ENCODE measurements around the gene MISFA. TPM values are rescaled to one million over a fixed set of nuclear protein-coding genes. Genes with fewer than 3 reads are reported as not detected.

The MISFA gene
- total and polyA plus RNA-seq, 2 experiments from 2014 or later: 5.1 TPM; not detected in 1

- Mint-ChIP-seq H3K4me1 (peaks cover 6% of the 10 kb centered on the region; the same call in 2 of the 3 replicates), H3K9me3 (no peaks in the 10 kb centered on the region), H3K27me3 (ENCODE audit: insufficient read depth, low read depth, poor library complexity) (peaks cover 3% of the 10 kb centered on the region), H3K36me3 (ENCODE audit: low read depth) (0 out of 3 replicates have a peak, but pooled peaks cover 3% of the 10 kb centered on the region), H3K27ac (no peak overlapping the region), H3K4me3 (no peak overlapping the region)
- no peaks in the 10 kb centered on the region for H3F3A ChIP-seq (replicated peaks; ENCODE audit: low read depth)
- no peak overlapping the region for H3K4me2 ChIP-seq
- H3K79me2 ChIP-seq (replicated peaks; ENCODE audit: insufficient read depth): no peaks in the 10 kb centered on the region
- no peaks in the 10 kb centered on the region for H3K36me3 ChIP-seq (ENCODE audit: insufficient read depth)
- H3K4me3 ChIP-seq: no peak overlapping the region
- no peak for DNase-seq (ENCODE audit: low spot score)
- no peaks in the 10 kb centered on the region for H3K9me2 ChIP-seq (ENCODE audit: insufficient read depth)
- TF ChIP-seq, protein P1, sequence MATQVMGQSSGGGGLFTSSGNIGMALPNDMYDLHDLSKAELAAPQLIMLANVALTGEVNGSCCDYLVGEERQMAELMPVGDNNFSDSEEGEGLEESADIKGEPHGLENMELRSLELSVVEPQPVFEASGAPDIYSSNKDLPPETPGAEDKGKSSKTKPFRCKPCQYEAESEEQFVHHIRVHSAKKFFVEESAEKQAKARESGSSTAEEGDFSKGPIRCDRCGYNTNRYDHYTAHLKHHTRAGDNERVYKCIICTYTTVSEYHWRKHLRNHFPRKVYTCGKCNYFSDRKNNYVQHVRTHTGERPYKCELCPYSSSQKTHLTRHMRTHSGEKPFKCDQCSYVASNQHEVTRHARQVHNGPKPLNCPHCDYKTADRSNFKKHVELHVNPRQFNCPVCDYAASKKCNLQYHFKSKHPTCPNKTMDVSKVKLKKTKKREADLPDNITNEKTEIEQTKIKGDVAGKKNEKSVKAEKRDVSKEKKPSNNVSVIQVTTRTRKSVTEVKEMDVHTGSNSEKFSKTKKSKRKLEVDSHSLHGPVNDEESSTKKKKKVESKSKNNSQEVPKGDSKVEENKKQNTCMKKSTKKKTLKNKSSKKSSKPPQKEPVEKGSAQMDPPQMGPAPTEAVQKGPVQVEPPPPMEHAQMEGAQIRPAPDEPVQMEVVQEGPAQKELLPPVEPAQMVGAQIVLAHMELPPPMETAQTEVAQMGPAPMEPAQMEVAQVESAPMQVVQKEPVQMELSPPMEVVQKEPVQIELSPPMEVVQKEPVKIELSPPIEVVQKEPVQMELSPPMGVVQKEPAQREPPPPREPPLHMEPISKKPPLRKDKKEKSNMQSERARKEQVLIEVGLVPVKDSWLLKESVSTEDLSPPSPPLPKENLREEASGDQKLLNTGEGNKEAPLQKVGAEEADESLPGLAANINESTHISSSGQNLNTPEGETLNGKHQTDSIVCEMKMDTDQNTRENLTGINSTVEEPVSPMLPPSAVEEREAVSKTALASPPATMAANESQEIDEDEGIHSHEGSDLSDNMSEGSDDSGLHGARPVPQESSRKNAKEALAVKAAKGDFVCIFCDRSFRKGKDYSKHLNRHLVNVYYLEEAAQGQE (IDR thresholded peaks at IDR 0.05; ENCODE audit: unreplicated experiment): no peak
- no peak for TF ChIP-seq EZH2 (IDR thresholded peaks at IDR 0.05; ENCODE audit: low read depth, unreplicated experiment)
- no peaks in the 10 kb centered on the region for H3K27me3 ChIP-seq (ENCODE audit: insufficient read depth)
- H2AFZ ChIP-seq: no peak overlapping the region
- H3K4me1 ChIP-seq (ENCODE audit: insufficient read depth): peaks cover 9% of the 10 kb centered on the region
- H3K27ac ChIP-seq (ENCODE audit: low read depth): no peak overlapping the region
- no peaks in the 10 kb centered on the region for H4K20me1 ChIP-seq (replicated peaks; ENCODE audit: insufficient read depth)
- ATAC-seq: no peak
Observed at GRCh38 chr11:18567081-18567480, 32.5 kb upstream of the MISFA start.

GRCh38 chr11:18575361-18575760 lies 24.2 kb upstream of the MISFA start:
- H3K4me3 Mint-ChIP-seq: no peak overlapping the region
- H3K36me3 ChIP-seq (ENCODE audit: insufficient read depth): no peaks in the 10 kb centered on the region
- peaks cover 5% of the 10 kb centered on the region; the same call in 1 of the 2 replicates for H3K4me1 ChIP-seq (ENCODE audit: insufficient read depth)
- no peak overlapping the region for H2AFZ ChIP-seq
- H3K36me3 Mint-ChIP-seq (ENCODE audit: low read depth): peaks cover 3% of the 10 kb centered on the region; the same call in 2 of the 3 replicates
- no peaks in the 10 kb centered on the region for H3K79me2 ChIP-seq (replicated peaks; ENCODE audit: insufficient read depth)
- H3K4me3 ChIP-seq: no peak overlapping the region
- no peak overlapping the region for H3K4me2 ChIP-seq
- no peaks in the 10 kb centered on the region for H3K9me2 ChIP-seq (ENCODE audit: insufficient read depth)
- H3K27me3 Mint-ChIP-seq (ENCODE audit: insufficient read depth, low read depth, poor library complexity): peaks cover 5% of the 10 kb centered on the region
- DNase-seq (ENCODE audit: low spot score) (no peak), ATAC-seq (no peak)
- H3K4me1 Mint-ChIP-seq: peaks cover 3% of the 10 kb centered on the region; the same call in 1 of the 3 replicates
- H3K9me3 Mint-ChIP-seq: no peaks in the 10 kb centered on the region
- H4K20me1 ChIP-seq (replicated peaks; ENCODE audit: insufficient read depth): no peaks in the 10 kb centered on the region
- H3K27ac ChIP-seq (ENCODE audit: low read depth): no peak overlapping the region
- no peak overlapping the region for H3K27ac Mint-ChIP-seq
- no peaks in the 10 kb centered on the region for H3F3A ChIP-seq (replicated peaks; ENCODE audit: low read depth)
- H3K27me3 ChIP-seq (ENCODE audit: insufficient read depth): no peaks in the 10 kb centered on the region
- no peak for TF ChIP-seq ZNF114 (CRISPR knock-in tag; IDR thresholded peaks at IDR 0.05)
- TF ChIP-seq NANOG (IDR thresholded peaks at IDR 0.05; ENCODE audit: borderline replicate concordance): no peak
- no peak for TF ChIP-seq ZNF331 (CRISPR knock-in tag; IDR thresholded peaks at IDR 0.05; ENCODE audit: low read depth)
- no peak for TF ChIP-seq STAT1 (IDR thresholded peaks at IDR 0.05; ENCODE audit: unreplicated experiment)
- TF ChIP-seq CREB1 (CRISPR knock-in tag; IDR thresholded peaks at IDR 0.05; ENCODE audit: low read depth): no peak
- TF ChIP-seq CTCF (conservative IDR thresholded peaks at IDR 0.05; ENCODE audit: low read depth in 2 of 2): no peak
- TF ChIP-seq JUNB (IDR thresholded peaks at IDR 0.05; ENCODE audit: unreplicated experiment): no peak
- no peak for TF ChIP-seq EZH2 (IDR thresholded peaks at IDR 0.05; ENCODE audit: low read depth, unreplicated experiment)
- TF ChIP-seq EZH2phosphoT487 (IDR thresholded peaks at IDR 0.05; ENCODE audit: unreplicated experiment): no peak
- TF ChIP-seq, protein P1 (IDR thresholded peaks at IDR 0.05; ENCODE audit: unreplicated experiment): no peak
- TF ChIP-seq ETS1 (IDR thresholded peaks at IDR 0.05): no peak
- no peak for TF ChIP-seq POLR2AphosphoS5 (IDR thresholded peaks at IDR 0.05; ENCODE audit: low read depth)
